ENCODE measurements around the gene HDLBP. TPM values are rescaled to one million over a fixed set of nuclear protein-coding genes. Genes with fewer than 3 reads are reported as not detected.

HDLBP gene
- total and polyA plus RNA-seq, 2 experiments from 2014 or later, result 230 to 306 TPM

- Histone ChIP-seq H3K4me3 (peak overlapping the region; percentile 84), H3K27ac (ENCODE audit: low read depth) (0 out of 2 replicates have a peak overlapping the region, but pooled peaks have one; percentile 72), H2AFZ (no peak overlapping the region), H3K4me2 (peak overlapping the region; percentile 84), H3F3A (replicated peaks; ENCODE audit: low read depth) (no peaks in the 10 kb centered on the region), H3K4me1 (ENCODE audit: insufficient read depth) (peaks cover 51% of the 10 kb centered on the region), H3K9me2 (ENCODE audit: insufficient read depth) (no peaks in the 10 kb centered on the region), H3K79me2 (replicated peaks; ENCODE audit: insufficient read depth) (peaks cover 90% of the 10 kb centered on the region), H3K27me3 (ENCODE audit: insufficient read depth) (no peaks in the 10 kb centered on the region), H4K20me1 (replicated peaks; ENCODE audit: insufficient read depth) (peaks cover 43% of the 10 kb centered on the region), H3K36me3 (ENCODE audit: insufficient read depth) (no peaks in the 10 kb centered on the region)
- ATAC-seq, result no peak
- Mint-ChIP-seq H3K27ac (peak overlapping the region; percentile 98), H3K4me1 (peaks cover 50% of the 10 kb centered on the region), H3K4me3 (peak overlapping the region; percentile 99), H3K36me3 (ENCODE audit: low read depth) (peaks cover 24% of the 10 kb centered on the region), H3K9me3 (no peaks in the 10 kb centered on the region), H3K27me3 (ENCODE audit: insufficient read depth, low read depth, poor library complexity) (peaks cover 5% of the 10 kb centered on the region)
- TF ChIP-seq ZNF331 (CRISPR knock-in tag; IDR thresholded peaks at IDR 0.05; ENCODE audit: low read depth), result no peak
- TF ChIP-seq EZH2phosphoT487 (IDR thresholded peaks at IDR 0.05; ENCODE audit: unreplicated experiment), result no peak
- no peak for TF ChIP-seq CREB1 (CRISPR knock-in tag; IDR thresholded peaks at IDR 0.05; ENCODE audit: low read depth)
- no peak for TF ChIP-seq POLR2AphosphoS5 (IDR thresholded peaks at IDR 0.05; ENCODE audit: low read depth)
- no peak for TF ChIP-seq ZNF114 (CRISPR knock-in tag; IDR thresholded peaks at IDR 0.05)
- no peak for DNase-seq (ENCODE audit: low spot score)
Measured at GRCh38 chr2:241316825-241317224, 1.4 kb upstream of the HDLBP start.

- Mint-ChIP-seq H3K27ac (peak within 1 kb of the TSS; percentile 100), H3K4me3 (peak within 1 kb of the TSS; percentile 99), H3K9me3 (no peaks in the 10 kb centered on the region), H3K36me3 (ENCODE audit: low read depth) (peaks cover 24% of the 10 kb centered on the region), H3K27me3 (ENCODE audit: insufficient read depth, low read depth, poor library complexity) (peaks cover 6% of the 10 kb centered on the region), H3K4me1 (peaks cover 48% of the 10 kb centered on the region)
- DNase-seq (ENCODE audit: low spot score), result peak; percentile 69
- peak; percentile 43 for ATAC-seq
- Histone ChIP-seq H3K9me2 (ENCODE audit: insufficient read depth) (no peaks in the 10 kb centered on the region), H3K4me2 (peak within 1 kb of the TSS; percentile 84), H3K27ac (ENCODE audit: low read depth) (peak within 1 kb of the TSS; percentile 99), H3K27me3 (ENCODE audit: insufficient read depth) (no peaks in the 10 kb centered on the region), H2AFZ (peak within 1 kb of the TSS; percentile 53; the same call in 1 of the 2 replicates), H3F3A (replicated peaks; ENCODE audit: low read depth) (no peaks in the 10 kb centered on the region), H3K36me3 (ENCODE audit: insufficient read depth) (no peaks in the 10 kb centered on the region), H3K79me2 (replicated peaks; ENCODE audit: insufficient read depth) (peaks cover 90% of the 10 kb centered on the region), H3K4me1 (ENCODE audit: insufficient read depth) (peaks cover 43% of the 10 kb centered on the region), H4K20me1 (replicated peaks; ENCODE audit: insufficient read depth) (peaks cover 37% of the 10 kb centered on the region), H3K4me3 (peak within 1 kb of the TSS; percentile 84)
- TF ChIP-seq ETS1 (IDR thresholded peaks at IDR 0.05) (0 out of 2 replicates have a peak, but pooled peaks have one; percentile 15), POLR2AphosphoS5 (IDR thresholded peaks at IDR 0.05; ENCODE audit: low read depth) (0 out of 2 replicates have a peak, but pooled peaks have one; percentile 25), ZNF462 (CRISPR knock-in tag; IDR thresholded peaks at IDR 0.05) (no peak), ZNF114 (CRISPR knock-in tag; IDR thresholded peaks at IDR 0.05) (no peak)
Measured at GRCh38 chr2:241315879-241316631, 583 bp upstream of the HDLBP start, which contains the start of gene SEPTIN2. SEPTIN2 (plus strand) TSS chr2:241315925; CDS start chr2:241324233, 8,308 bp downstream.
